WTC11 (cell line): Measurements from ENCODE around the gene C17orf75.

ENCODE experiments used
- AFF4 ChIP-seq: sonication (generic); formaldehyde crosslinking; IDR thresholded peaks from 2 replicates; pipeline ENCODE4 v1.8.1; 2023; ENCODE audit warnings: mild to moderate bottlenecking, missing genetic modification reagents, borderline replicate concordance
- CREB1 ChIP-seq: sonication (generic); formaldehyde crosslinking; IDR thresholded peaks from 2 replicates; pipeline ENCODE4 v1.8.0; 2023; ENCODE audit warnings: mild to moderate bottlenecking, missing genetic modification reagents
- CTCF ChIP-seq: fragments of 200-600 bp; IDR thresholded peaks from 2 replicates; pipeline ENCODE4 v1.8.0; 2022; ENCODE audit warnings: antibody characterized with exemption
- JAZF1 ChIP-seq: fragments of 250-450 bp; sonication (Bioruptor Pico); IDR thresholded peaks from 2 replicates; pipeline ENCODE4 v1.9.0; 2021; ENCODE audit warnings: moderate library complexity, mild to moderate bottlenecking, inconsistent platforms
- MAX ChIP-seq: sonication (generic); formaldehyde crosslinking; IDR thresholded peaks from 2 replicates; pipeline ENCODE4 v1.8.0; 2022; ENCODE audit warnings: mild to moderate bottlenecking, missing genetic modification reagents
- RELA ChIP-seq: sonication (generic); formaldehyde crosslinking; IDR thresholded peaks from 2 replicates; pipeline ENCODE4 v1.8.1; 2022; ENCODE audit warnings: missing genetic modification reagents, mild to moderate bottlenecking, borderline replicate concordance
- SMAD3 ChIP-seq: sonication (generic); formaldehyde crosslinking; IDR thresholded peaks from 2 replicates; pipeline ENCODE4 v1.8.0; 2022; ENCODE audit warnings: missing genetic modification reagents, mild to moderate bottlenecking, borderline replicate concordance
- USF2 ChIP-seq: sonication (generic); formaldehyde crosslinking; IDR thresholded peaks from 2 replicates; pipeline ENCODE4 v1.8.1; 2023; ENCODE audit warnings: mild to moderate bottlenecking, missing genetic modification reagents, moderate library complexity
- ZNF138 ChIP-seq: sonication (generic); formaldehyde crosslinking; conservative IDR thresholded peaks from 2 replicates; pipeline ENCODE4 v1.8.1; 2022; ENCODE audit warnings: mild to moderate bottlenecking, moderate library complexity, missing genetic modification reagents
- ZNF263 ChIP-seq: sonication (generic); formaldehyde crosslinking; IDR thresholded peaks from 2 replicates; pipeline ENCODE4 v1.8.1; 2022; ENCODE audit warnings: low read depth, mild to moderate bottlenecking, moderate library complexity, missing genetic modification reagents

- no peak for TF ChIP-seq CTCF
- no peak for TF ChIP-seq JAZF1 (CRISPR knock-in tag)
- TF ChIP-seq CREB1 (CRISPR knock-in tag) = no peak
- TF ChIP-seq ZNF263 (CRISPR knock-in tag) = no peak
- TF ChIP-seq AFF4 (CRISPR knock-in tag) = no peak
- TF ChIP-seq MAX (CRISPR knock-in tag) = no peak
- no peak for TF ChIP-seq SMAD3
- no peak for TF ChIP-seq RELA (CRISPR knock-in tag)
- no peak for TF ChIP-seq ZNF138
- TF ChIP-seq USF2 (CRISPR knock-in tag) = no peak
Observed at GRCh38 chr17:32285306-32285705, 56.7 kb downstream of the C17orf75 start.
